Stimulated activated naive CD4-positive, alpha-beta T cell treated with Interleukin-2 at 50 U/mL for 16 hours (primary cell): ENCODE results near the gene TEX51.

ENCODE experiments used
- DNase-seq: peaks from one replicate; lab custom pipeline; 2025; lab: John Stamatoyannopoulos, UW

Gene TEX51

GRCh38 chr2:126879348-126880298 lies 19.1 kb upstream of the TEX51 start:
- no peak for DNase-seq

- no peak for DNase-seq
Measured at GRCh38 chr2:126880324-126880723, 18.4 kb upstream of the TEX51 start.

DNA sequence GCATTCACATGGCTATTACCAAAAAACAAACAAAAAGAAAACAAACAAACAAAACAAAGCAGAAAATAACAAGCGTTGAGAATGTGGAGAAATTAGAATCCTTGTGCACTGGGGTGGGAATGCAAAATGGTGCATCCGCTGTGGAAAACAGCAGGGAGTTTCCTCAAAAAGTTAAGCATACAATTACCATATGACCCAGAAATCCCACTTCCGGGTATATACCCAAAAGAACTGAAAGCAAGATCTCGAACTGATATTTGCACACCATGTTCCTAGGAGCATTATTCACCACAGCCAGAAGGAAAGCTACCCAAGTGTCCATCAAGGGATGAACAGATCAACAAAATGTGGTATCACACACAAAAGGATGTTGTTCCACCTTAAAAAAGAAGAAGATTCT lies 17.9 kb upstream of the TEX51 start:
- no peak for DNase-seq

GRCh38 chr2:126881591-126881990 lies 17.1 kb upstream of the TEX51 start:
- DNase-seq: no peak

DNA sequence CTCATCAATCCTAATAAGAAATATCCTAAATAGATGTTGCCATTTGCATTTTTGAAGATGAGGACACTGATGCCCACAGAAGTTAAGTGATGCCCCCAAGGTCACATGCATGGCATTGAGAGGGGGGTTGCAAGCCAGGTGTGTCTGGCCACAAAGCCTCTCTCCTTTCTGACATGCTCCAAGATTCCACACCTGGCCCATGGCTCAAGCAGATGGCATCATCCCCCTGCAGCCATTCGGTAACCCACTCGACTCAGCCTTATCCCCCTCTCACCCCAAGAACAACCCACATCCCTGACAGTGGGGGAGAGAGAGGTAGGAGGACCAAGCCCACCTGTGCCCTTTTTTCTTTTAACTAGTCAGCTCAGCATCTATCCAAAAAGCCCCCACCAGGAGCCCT lies 16.5 kb upstream of the TEX51 start:
- no peak for DNase-seq

GRCh38 chr2:126882736-126883665 lies 15.7 kb upstream of the TEX51 start:
- DNase-seq: no peak

DNA sequence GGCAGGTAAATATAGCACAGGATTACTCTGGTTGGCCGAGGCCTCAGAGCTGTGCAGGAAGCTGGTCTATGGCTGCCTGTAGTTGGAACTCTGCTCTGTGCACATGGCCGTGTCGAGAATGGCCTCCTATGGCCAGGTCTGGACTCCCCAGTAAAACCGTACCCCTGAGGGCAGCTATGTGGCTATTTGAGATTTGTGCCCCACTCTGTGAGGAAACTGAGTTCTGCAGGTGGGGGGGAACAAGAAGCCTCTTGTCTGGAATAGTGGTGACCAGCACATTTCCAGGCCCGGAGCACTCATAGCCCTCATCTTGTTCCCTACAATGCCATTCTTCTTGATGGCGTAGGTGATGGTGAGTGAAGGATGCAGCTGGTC lies 15.0 kb upstream of the TEX51 start:
- no peak for DNase-seq

DNA sequence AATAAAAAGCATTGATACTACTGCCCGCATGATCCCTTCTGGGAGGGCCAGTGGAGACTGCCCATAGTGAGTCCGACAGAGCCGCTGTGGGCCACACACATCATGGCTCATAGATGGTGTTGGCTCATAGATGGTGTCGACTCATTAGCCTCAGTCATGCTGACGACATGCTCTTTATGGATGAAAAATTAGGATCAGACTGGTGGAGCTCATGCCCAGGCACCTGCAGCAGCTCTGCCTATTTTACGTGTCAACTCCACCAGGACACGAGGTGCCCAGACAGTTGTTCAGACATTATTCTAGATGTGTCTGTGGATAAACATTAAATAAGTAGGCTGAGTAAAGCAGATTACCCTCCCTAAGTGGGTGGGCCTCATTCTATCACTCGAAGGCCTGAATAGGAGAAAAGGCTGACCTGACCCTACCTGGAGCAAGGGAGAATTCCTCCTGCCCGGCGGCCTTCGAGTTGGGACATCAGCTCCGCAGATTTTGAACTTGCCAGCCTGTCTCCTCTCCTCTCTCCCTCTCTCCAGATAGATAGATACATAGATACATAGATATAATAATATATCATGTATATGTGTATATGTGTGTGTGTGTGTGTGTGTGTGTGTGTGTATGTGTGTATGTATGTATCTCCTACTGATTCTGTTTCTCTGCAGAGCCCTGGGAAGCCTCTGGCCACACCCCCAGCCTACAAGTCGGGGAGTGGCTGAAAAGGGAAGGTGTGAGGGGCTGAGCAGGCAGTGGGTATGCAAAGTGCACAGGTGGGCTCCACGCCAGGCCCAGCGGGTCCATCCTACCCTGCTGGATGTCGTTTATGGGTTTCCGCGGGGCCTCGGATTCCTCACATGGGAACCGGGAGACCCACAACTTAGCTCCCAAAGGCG lies 13.6 kb upstream of the TEX51 start:
- no peak for DNase-seq

DNA sequence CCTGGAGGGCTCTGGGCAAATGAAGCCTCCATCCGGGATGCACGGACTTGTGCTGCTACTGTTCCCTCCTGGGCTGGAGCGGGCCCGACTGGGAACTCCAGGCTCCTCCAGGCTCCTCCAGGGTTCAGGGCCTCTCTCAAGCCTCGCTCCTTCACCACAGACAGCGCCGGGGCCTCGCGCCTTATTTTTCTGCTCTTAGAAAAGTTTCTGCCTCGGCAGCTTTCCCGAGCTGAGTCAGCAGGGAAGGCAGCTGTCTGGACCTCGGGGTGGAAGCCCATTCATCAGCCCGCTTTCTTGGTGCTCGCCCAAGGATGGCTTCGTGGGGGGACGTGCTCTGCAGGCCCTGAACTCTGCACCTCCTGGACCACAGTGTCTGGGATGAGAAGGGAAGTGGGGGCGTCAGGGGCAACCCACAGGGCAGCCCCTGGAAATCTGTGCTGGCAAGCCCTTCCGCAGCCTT lies 12.9 kb upstream of the TEX51 start:
- no peak for DNase-seq

- DNase-seq: no peak
Measured at GRCh38 chr2:126886211-126886915, 12.3 kb upstream of the TEX51 start.

GRCh38 chr2:126886916-126887280 lies 11.8 kb upstream of the TEX51 start:
- no peak for DNase-seq

GRCh38 chr2:126887506-126887905 lies 11.2 kb upstream of the TEX51 start:
- DNase-seq: no peak

- no peak for DNase-seq
Measured at GRCh38 chr2:126888046-126888445, 10.6 kb upstream of the TEX51 start.

GRCh38 chr2:126889071-126889470 lies 9.6 kb upstream of the TEX51 start:
- no peak for DNase-seq

GRCh38 chr2:126889496-126890135 lies 9.1 kb upstream of the TEX51 start:
- no peak for DNase-seq

DNA sequence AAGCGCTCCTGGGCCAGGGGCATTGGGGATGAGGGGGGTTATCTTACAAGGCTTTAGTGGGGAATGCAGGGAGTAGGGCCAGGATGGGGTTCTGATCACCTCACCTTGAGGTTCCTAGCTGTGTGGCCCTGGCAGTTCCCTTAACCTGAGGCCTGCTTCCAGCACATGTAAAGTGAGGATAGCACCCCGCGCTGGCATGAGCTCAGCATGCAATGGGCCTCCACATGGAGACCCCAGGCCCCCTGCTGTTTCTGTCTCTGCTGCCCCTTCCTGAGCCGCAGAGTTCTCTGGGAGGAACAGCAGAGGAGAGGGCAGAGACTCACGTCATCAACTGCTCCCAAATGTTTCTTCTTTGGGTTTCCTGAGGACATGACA lies 8.6 kb upstream of the TEX51 start:
- DNase-seq: no peak

GRCh38 chr2:126890551-126891450 lies 7.9 kb upstream of the TEX51 start:
- no peak for DNase-seq

DNA sequence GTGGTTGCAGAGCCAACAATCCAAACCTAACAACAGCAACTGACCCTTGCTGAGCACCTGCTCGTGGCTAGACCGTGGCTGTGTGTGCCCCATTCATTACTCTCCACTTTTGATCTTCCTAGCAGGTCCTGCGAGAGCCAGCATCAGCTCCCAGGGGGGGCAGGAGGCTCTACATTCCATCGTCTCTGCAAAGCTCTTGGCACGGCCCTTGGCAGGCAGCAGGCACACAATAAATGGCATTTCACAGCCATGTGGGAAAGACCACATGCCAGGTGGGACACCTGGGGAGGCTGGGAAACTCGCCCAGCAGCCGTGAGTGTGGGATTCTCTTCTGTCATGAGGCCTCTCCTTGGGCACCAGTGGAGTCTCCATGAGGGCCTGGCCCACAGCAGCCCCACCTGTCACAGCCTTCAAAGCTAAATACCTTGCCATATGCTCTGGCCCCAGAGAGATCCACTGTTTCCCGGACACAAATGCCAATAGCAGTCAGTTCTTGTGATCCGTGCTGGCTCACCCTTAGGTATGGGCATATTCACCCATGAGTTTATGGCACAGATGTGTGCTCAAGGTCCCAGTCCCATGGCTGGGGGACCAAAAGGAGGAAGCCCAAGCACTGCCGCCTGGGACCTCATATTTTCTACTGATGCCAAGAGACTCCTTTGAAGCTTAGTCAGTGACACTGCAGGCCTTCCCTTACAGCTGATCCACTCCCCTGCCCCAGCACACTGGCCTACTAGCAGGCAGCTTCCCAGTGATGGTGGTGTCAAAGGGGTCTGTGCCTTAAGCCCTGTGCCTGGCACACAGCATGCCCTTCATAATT lies 6.8 kb upstream of the TEX51 start:
- DNase-seq: no peak

DNA sequence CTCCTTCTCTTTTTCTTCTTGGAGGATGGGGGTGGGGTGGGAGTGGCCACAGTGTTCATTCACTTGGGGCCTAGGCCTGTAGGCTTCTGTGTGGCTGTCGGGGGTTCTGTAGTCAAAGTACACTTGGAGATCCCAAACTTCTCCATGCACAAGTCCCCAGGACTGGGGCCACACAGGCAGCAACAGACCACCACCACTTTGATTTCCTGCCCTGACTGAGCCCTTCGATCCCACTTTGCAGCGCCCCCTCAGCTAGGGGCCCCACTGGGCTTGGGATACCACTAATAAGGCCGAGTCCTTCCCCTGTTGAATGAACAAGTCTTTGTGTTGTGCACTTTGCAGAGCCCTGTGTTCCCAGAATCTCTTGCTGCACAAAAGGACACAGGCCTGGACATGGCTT lies 5.5 kb upstream of the TEX51 start:
- no peak for DNase-seq
